ENCODE results near the gene ACAP3.

ACAP3 gene

GRCh38 chr1:1312450-1313314, 5.0 kb upstream of the ACAP3 start:
- no peak for TF ChIP-seq CTCF (IDR thresholded peaks at IDR 0.05)

- no peak for TF ChIP-seq CTCF (IDR thresholded peaks at IDR 0.05)
Observed at GRCh38 chr1:1311107-1312104, 3.7 kb upstream of the ACAP3 start.

- no peak for TF ChIP-seq CTCF (IDR thresholded peaks at IDR 0.05)
Observed at GRCh38 chr1:1310476-1311053, 2.8 kb upstream of the ACAP3 start.

- no peak for TF ChIP-seq CTCF (IDR thresholded peaks at IDR 0.05)
Observed at GRCh38 chr1:1310109-1310385, 2.3 kb upstream of the ACAP3 start.

GRCh38 chr1:1309251-1310108, 1.8 kb upstream of the ACAP3 start:
- no peak for TF ChIP-seq CTCF (IDR thresholded peaks at IDR 0.05)

- no peak for TF ChIP-seq CTCF (IDR thresholded peaks at IDR 0.05)
Observed at GRCh38 chr1:1308756-1309250, 1.1 kb upstream of the ACAP3 start.

Data from LNCAP (cell line).